Subcutaneous adipose tissue (tissue), 4 donors: ENCODE results near the gene ZSWIM4. TPM values are rescaled to one million over a fixed set of nuclear protein-coding genes. Genes with fewer than 3 reads are reported as not detected.

ENCODE experiments used
- total RNA-seq, 4 donors: library from RNA; depleted of rRNA; stranded (reverse); fragments of >200 nt; gene quantifications; one replicate each; pipeline ENCODE4 v1.1.0, GENCODE V29; 2016
- TF ChIP-seq, protein P1 (sequence below): fragments of 450-650 bp; IDR thresholded peaks from one replicate; pipeline ENCODE4 v1.5.1; 2016; ENCODE audit warnings: low read depth, mild to moderate bottlenecking, control low read depth, antibody characterized with exemption, moderate library complexity

The ZSWIM4 gene
- total RNA-seq, 4 donors from 2014 or later = 1.6 to 4.7 (median 1.9) TPM

DNA sequence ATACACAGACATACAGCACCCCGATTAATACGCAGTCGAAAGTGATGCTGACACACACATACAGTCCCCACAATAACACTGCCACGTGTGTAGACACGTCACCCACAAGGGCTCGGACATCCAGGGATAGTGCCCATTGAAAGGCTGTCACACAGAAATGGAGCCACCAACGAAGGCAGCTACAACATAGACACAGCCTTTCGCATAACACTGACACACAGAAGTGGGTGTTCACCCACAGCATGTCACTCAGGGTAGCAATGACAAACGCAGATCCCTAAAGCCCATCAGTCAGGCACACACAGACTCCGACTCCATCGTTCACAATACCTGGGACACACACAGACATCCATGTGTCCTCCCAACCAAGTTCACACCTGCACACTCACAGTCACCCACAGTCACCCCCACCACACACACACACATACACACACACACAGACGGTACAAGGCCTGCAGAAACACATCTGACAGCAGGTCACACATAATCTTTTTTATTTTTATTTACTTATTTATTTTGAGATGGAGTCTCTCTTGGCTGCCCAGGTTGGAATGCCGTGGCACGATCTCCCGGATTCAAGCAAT lies 71.3 kb downstream of the ZSWIM4 start:
- TF ChIP-seq, protein P1, sequence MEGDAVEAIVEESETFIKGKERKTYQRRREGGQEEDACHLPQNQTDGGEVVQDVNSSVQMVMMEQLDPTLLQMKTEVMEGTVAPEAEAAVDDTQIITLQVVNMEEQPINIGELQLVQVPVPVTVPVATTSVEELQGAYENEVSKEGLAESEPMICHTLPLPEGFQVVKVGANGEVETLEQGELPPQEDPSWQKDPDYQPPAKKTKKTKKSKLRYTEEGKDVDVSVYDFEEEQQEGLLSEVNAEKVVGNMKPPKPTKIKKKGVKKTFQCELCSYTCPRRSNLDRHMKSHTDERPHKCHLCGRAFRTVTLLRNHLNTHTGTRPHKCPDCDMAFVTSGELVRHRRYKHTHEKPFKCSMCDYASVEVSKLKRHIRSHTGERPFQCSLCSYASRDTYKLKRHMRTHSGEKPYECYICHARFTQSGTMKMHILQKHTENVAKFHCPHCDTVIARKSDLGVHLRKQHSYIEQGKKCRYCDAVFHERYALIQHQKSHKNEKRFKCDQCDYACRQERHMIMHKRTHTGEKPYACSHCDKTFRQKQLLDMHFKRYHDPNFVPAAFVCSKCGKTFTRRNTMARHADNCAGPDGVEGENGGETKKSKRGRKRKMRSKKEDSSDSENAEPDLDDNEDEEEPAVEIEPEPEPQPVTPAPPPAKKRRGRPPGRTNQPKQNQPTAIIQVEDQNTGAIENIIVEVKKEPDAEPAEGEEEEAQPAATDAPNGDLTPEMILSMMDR = no peak

- TF ChIP-seq, protein P1 = no peak
These were observed 73.4 kb downstream of the ZSWIM4 start for GRCh38 chr19:13868663-13869062.

GRCh38 chr19:13869281-13869680 lies 74.0 kb downstream of the ZSWIM4 start:
- TF ChIP-seq, protein P1 = no peak

DNA sequence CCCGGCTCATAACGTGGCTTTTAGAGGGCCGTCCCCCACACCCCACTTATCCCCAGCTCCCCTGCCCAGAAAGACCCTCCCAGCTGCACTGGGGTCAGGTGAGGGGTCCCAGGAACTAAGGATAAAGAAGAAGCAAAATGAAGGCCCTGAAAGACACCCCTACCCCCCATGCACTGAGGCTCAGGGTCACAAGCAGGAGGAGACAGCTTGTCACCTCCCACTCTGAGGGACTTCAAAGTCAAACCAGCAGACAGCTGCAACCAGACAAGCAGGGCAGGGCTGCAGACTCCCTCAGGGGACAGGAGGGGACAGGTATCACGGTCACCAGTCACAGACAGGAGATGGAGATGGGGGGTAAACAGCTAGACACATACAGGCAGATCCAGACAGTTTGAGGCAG lies 75.6 kb downstream of the ZSWIM4 start:
- TF ChIP-seq, protein P1 = no peak

- TF ChIP-seq, protein P1 = no peak
These were observed 77.1 kb downstream of the ZSWIM4 start for GRCh38 chr19:13872339-13872694.

GRCh38 chr19:13872695-13873389 lies 77.6 kb downstream of the ZSWIM4 start:
- TF ChIP-seq, protein P1 = no peak

DNA sequence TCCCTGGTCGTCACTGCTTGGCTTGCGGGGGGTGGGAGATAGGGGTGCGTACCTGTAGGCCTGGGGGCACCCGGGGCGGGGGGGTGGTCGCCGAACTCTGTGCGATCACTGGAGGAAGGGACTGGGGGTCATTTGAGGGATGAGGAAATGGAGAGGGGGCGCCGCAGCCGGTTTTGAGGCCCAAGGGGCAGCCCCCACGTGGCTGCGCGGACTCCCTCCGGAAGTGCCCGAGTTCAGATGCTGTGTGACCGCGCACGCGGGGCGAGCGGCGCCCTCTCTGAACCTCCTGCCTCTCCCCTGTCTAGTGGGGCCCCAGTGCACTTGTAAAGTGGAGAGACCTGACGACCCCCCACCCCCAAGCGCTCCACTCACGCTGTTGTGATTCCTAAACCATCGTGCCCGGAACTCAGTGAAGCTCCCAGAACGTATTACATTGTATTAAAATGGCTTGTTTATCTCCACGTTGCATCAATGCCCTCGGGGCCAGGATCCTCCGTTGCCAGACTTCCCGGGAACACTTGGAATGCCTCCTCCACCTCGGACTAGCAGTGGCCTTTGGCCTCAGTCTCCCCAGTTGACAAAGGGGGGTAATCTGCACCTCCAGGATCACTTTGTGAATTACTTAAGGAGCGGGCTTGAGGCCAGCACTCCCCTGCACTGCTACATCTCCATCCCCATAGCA lies 78.7 kb downstream of the ZSWIM4 start:
- TF ChIP-seq, protein P1 = no peak
